ENCODE data around the gene HSPBAP1.

DNA sequence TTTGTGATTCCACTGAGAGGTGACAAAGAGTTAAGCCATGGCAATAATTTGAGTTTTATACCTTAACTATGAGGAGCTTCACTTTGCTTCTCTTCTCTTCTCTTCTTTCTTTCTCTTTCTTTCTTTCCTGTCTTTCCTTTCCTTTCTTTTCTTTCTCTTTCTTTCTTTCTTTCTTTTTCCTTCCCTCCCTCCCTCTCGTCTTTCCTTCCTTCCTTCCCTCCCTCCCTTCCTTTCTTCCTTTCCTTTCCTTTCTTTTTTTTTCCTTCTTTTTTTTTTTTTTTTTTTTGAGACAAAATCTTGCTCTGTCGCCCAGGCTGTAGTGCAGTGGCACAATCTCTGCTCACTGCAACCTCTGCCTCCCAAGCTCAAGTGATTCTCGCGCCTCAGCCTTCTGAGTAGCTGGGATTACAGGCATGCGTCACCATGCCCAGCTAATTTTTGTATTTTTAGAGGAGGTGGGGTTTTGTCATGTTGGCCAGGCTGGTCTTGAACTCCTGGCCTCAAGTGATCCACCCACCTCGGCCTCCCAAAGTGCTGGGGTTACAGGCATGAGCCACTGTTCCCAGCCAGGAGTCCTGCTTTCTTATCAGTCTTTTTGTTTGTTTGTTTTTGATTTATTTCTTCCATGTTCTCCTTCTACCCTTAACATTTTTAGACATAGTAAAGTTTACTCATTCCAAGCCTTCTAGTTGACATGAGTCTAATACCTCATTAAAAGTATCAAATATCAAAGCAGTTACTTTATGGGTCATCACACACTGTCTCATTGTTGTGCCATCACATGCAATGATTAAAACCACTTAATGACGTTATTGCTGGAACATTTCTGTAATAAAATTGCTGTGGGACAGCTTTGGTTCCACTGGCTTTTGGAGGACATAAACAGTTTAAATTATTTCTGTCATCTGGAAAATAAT, 31.1 kb upstream of the HSPBAP1 start:
- TF ChIP-seq, protein P1, sequence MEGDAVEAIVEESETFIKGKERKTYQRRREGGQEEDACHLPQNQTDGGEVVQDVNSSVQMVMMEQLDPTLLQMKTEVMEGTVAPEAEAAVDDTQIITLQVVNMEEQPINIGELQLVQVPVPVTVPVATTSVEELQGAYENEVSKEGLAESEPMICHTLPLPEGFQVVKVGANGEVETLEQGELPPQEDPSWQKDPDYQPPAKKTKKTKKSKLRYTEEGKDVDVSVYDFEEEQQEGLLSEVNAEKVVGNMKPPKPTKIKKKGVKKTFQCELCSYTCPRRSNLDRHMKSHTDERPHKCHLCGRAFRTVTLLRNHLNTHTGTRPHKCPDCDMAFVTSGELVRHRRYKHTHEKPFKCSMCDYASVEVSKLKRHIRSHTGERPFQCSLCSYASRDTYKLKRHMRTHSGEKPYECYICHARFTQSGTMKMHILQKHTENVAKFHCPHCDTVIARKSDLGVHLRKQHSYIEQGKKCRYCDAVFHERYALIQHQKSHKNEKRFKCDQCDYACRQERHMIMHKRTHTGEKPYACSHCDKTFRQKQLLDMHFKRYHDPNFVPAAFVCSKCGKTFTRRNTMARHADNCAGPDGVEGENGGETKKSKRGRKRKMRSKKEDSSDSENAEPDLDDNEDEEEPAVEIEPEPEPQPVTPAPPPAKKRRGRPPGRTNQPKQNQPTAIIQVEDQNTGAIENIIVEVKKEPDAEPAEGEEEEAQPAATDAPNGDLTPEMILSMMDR (IDR thresholded peaks at IDR 0.05 in 8 of 11, conservative IDR thresholded peaks at IDR 0.05 in 3 of 11): no peak
- no peak for TF ChIP-seq POLR2A (IDR thresholded peaks at IDR 0.05)

Data from spleen (tissue), 7 donors.